Bone marrow (tissue), 2 donors: Measurements from ENCODE around the gene SFT2D3.
"Not testable (repeated sequence)": the region's sequence is repeated elsewhere in the genome, so short reads cannot be mapped to it uniquely, and the experiment has no call there.

Source experiments
- DNase-seq, 2 donors: peaks; one replicate each; lab custom pipeline; 2025; lab: John Stamatoyannopoulos, UW

The SFT2D3 gene

GRCh38 chr2:127743477-127744026 lies 42.3 kb downstream of the SFT2D3 start:
- DNase-seq: no peak

- DNase-seq: no peak
These were observed 46.3 kb downstream of the SFT2D3 start for GRCh38 chr2:127747621-127748020.

GRCh38 chr2:127749537-127749936 lies 48.2 kb downstream of the SFT2D3 start:
- DNase-seq: not testable (repeated sequence)

- no peak for DNase-seq
These were observed 52.1 kb downstream of the SFT2D3 start for GRCh38 chr2:127753374-127753773.

- no peak for DNase-seq
These were observed 52.9 kb downstream of the SFT2D3 start for GRCh38 chr2:127754186-127754585.
